ENCODE data around the gene MPV17. TPM values are rescaled to one million over a fixed set of nuclear protein-coding genes. Genes with fewer than 3 reads are reported as not detected.

Gene MPV17
- total RNA-seq, 4 donors from 2014 or later = 41.8 to 60.0 (median 50.6) TPM

- no peaks in the 10 kb centered on the region for H3K27me3 ChIP-seq
- no peak for DNase-seq
- intact Hi-C loops (cut with DNase I; ENCODE audit: low total_unique reads) = loop anchor here (10.0 kb wide), 1 partner anchor 181 kb away; no protein-coding TSS in a partner anchor
- H3K9me3 ChIP-seq = no peaks in the 10 kb centered on the region
- no peak overlapping the region for H3K27ac ChIP-seq
- H3K36me3 ChIP-seq = no peaks in the 10 kb centered on the region
- H3K4me1 ChIP-seq = no peaks in the 10 kb centered on the region
- no peak for TF ChIP-seq POLR2A (IDR thresholded peaks at IDR 0.05)
- no peak overlapping the region for H3K4me3 ChIP-seq
These were observed 37.4 kb downstream of the MPV17 start for GRCh38 chr2:27285481-27285880.

- H3K27ac ChIP-seq = no peak overlapping the region
- no peak for DNase-seq
- no peak overlapping the region for H3K4me3 ChIP-seq
- no peaks in the 10 kb centered on the region for H3K27me3 ChIP-seq
- intact Hi-C loops (cut with DNase I; ENCODE audit: low total_unique reads) = loop anchor here (10.0 kb wide), 1 partner anchor 180 kb away; no protein-coding TSS in a partner anchor
- no peaks in the 10 kb centered on the region for H3K36me3 ChIP-seq
- no peaks in the 10 kb centered on the region for H3K9me3 ChIP-seq
- TF ChIP-seq POLR2A (IDR thresholded peaks at IDR 0.05) (no peak), CTCF (IDR thresholded peaks at IDR 0.05) (no peak)
- no peaks in the 10 kb centered on the region for H3K4me1 ChIP-seq
These were observed 37.9 kb downstream of the MPV17 start for GRCh38 chr2:27284996-27285395.

GRCh38 chr2:27282892-27283291 lies 40.0 kb downstream of the MPV17 start:
- no peak for TF ChIP-seq CTCF (IDR thresholded peaks at IDR 0.05)
- TF ChIP-seq POLR2A (IDR thresholded peaks at IDR 0.05) = no peak
- DNase-seq = no peak
- intact Hi-C loops (cut with DNase I; ENCODE audit: low total_unique reads) = loop anchor here (10.0 kb wide), 1 partner anchor 178 kb away; no protein-coding TSS in a partner anchor

GRCh38 chr2:27281855-27282559 lies 40.9 kb downstream of the MPV17 start, which contains the start of gene TRIM54:
Gene TRIM54, plus strand, starts transcription at chr2:27282429. Its CDS starts 303 bp downstream, at chr2:27282732.
- Histone ChIP-seq H3K4me3 (no peak within 1 kb of the TSS), H3K36me3 (no peaks in the 10 kb centered on the region), H3K27me3 (no peaks in the 10 kb centered on the region), H3K4me1 (no peaks in the 10 kb centered on the region), H3K9me3 (no peaks in the 10 kb centered on the region), H3K27ac (no peak within 1 kb of the TSS)
- intact Hi-C loops (cut with DNase I; ENCODE audit: low total_unique reads) = loop anchor here (10.0 kb wide), 1 partner anchor 177 kb away; no protein-coding TSS in a partner anchor
- TF ChIP-seq POLR2A (IDR thresholded peaks at IDR 0.05) (no peak), CTCF (IDR thresholded peaks at IDR 0.05) (no peak)
- no peak for DNase-seq

More at GRCh38 chr2:27282892-27283291, 40.0 kb downstream of the MPV17 start:
- no peaks in the 10 kb centered on the region for H3K9me3 ChIP-seq
- no peaks in the 10 kb centered on the region for H3K27me3 ChIP-seq
- H3K4me3 ChIP-seq = no peak overlapping the region
- H3K4me1 ChIP-seq = no peaks in the 10 kb centered on the region
- H3K27ac ChIP-seq = no peak overlapping the region
- no peaks in the 10 kb centered on the region for H3K36me3 ChIP-seq

GRCh38 chr2:27281442-27281841 lies 41.5 kb downstream of the MPV17 start:
- H3K4me1 ChIP-seq = no peaks in the 10 kb centered on the region
- no peak for DNase-seq
- no peaks in the 10 kb centered on the region for H3K9me3 ChIP-seq
- TF ChIP-seq POLR2A (IDR thresholded peaks at IDR 0.05) (no peak), CTCF (IDR thresholded peaks at IDR 0.05) (no peak)
- H3K36me3 ChIP-seq = no peaks in the 10 kb centered on the region
- intact Hi-C loops (cut with DNase I; ENCODE audit: low total_unique reads) = loop anchor here (10.0 kb wide), 1 partner anchor 177 kb away; no protein-coding TSS in a partner anchor
- H3K27ac ChIP-seq = no peak overlapping the region
- H3K4me3 ChIP-seq = no peak overlapping the region
- no peaks in the 10 kb centered on the region for H3K27me3 ChIP-seq

Data from uterus (tissue), 4 donors.